Suppressor macrophage treated with lipopolysaccharide for 4 hours (primary cell): ENCODE data around the gene SZT2.
"Not testable (repeated sequence)": the region's sequence is repeated elsewhere in the genome, so short reads cannot be mapped to it uniquely, and the experiment has no call there.

Experiments used
- DNase-seq: peaks from one replicate; pipeline ENCODE4 v3.0.0-alpha.2; 2020

Gene SZT2

GRCh38 chr1:43363283-43363934, 26.3 kb upstream of the SZT2 start:
- DNase-seq: peak; percentile 29

- DNase-seq: no peak
Observed at GRCh38 chr1:43363935-43364525, 25.7 kb upstream of the SZT2 start.

GRCh38 chr1:43365678-43366077, 24.0 kb upstream of the SZT2 start:
- DNase-seq: no peak

- DNase-seq: no peak
Observed at GRCh38 chr1:43366179-43366578, 23.5 kb upstream of the SZT2 start.

- DNase-seq: no peak
Observed at GRCh38 chr1:43366601-43367025, 23.1 kb upstream of the SZT2 start.

- peak; percentile 29 for DNase-seq
Observed at GRCh38 chr1:43367026-43367903, 22.4 kb upstream of the SZT2 start.

- peak; percentile 97 for DNase-seq
Observed at GRCh38 chr1:43367904-43368645, 21.6 kb upstream of the SZT2 start, which contains the start of gene ELOVL1. Gene ELOVL1 (minus strand): TSS chr1:43368011. CDS start chr1:43365609, 2,402 bp downstream.

- DNase-seq: no peak
Observed at GRCh38 chr1:43368646-43369020, 21.1 kb upstream of the SZT2 start.

GRCh38 chr1:43369779-43370178, 19.9 kb upstream of the SZT2 start:
- not testable (repeated sequence) for DNase-seq

GRCh38 chr1:43370564-43370963, 19.1 kb upstream of the SZT2 start:
- no peak for DNase-seq

GRCh38 chr1:43372172-43372571, 17.5 kb upstream of the SZT2 start:
- no peak for DNase-seq

GRCh38 chr1:43373066-43373940, 16.4 kb upstream of the SZT2 start:
- DNase-seq: peak; percentile 46

- no peak for DNase-seq
Observed at GRCh38 chr1:43376723-43377235, 12.9 kb upstream of the SZT2 start.

GRCh38 chr1:43377831-43378230, 11.9 kb upstream of the SZT2 start:
- DNase-seq: no peak

GRCh38 chr1:43379476-43379875, 10.2 kb upstream of the SZT2 start:
- no peak for DNase-seq

- peak; percentile 90 for DNase-seq
Observed at GRCh38 chr1:43381612-43382011, 8.1 kb upstream of the SZT2 start.

GRCh38 chr1:43382027-43382779, 7.5 kb upstream of the SZT2 start:
- no peak for DNase-seq

GRCh38 chr1:43383449-43383848, 6.2 kb upstream of the SZT2 start:
- DNase-seq: no peak

- DNase-seq: no peak
Observed at GRCh38 chr1:43386676-43387075, 3.0 kb upstream of the SZT2 start.

GRCh38 chr1:43387976-43388599, 1.6 kb upstream of the SZT2 start:
- peak; percentile 43 for DNase-seq

GRCh38 chr1:43388613-43389012, 1.1 kb upstream of the SZT2 start:
- DNase-seq: no peak
